ENCODE measurements around the gene FADS6. TPM values are rescaled to one million over a fixed set of nuclear protein-coding genes. Genes with fewer than 3 reads are reported as not detected.
A peak's percentile ranks its signal among the peaks of the same experiment; 100 is the strongest.

The FADS6 gene
- total and polyA plus RNA-seq, 2 of the 13 experiments (the other 11 are each of a cell fraction or from before 2014, with no cell fraction given), result 0.11 TPM

- TF ChIP-seq ZBTB7A (CRISPR knock-in tag; IDR thresholded peaks at IDR 0.05) (0 out of 2 replicates have a peak, but pooled peaks have one; percentile 53), ZBTB38 (CRISPR knock-in tag; IDR thresholded peaks at IDR 0.05) (peak; percentile 52; the same call in 1 of the 2 replicates), ZFP36L2 (CRISPR knock-in tag; IDR thresholded peaks at IDR 0.05) (no peak), ZNF329 (CRISPR knock-in tag; IDR thresholded peaks at IDR 0.05; ENCODE audit: low read depth) (no peak), ARID5B (CRISPR knock-in tag; IDR thresholded peaks at IDR 0.05) (no peak), NCOR1 (IDR thresholded peaks at IDR 0.05; ENCODE audit: borderline replicate concordance, low read length) (no peak), ZNF432 (CRISPR knock-in tag; IDR thresholded peaks at IDR 0.05; ENCODE audit: borderline replicate concordance) (no peak), ZNF639 (CRISPR knock-in tag; conservative IDR thresholded peaks at IDR 0.05) (no peak), ZFAT (CRISPR knock-in tag; conservative IDR thresholded peaks at IDR 0.05) (no peak), KLF15 (CRISPR knock-in tag; IDR thresholded peaks at IDR 0.05; ENCODE audit: borderline replicate concordance) (no peak), NRL (CRISPR knock-in tag; IDR thresholded peaks at IDR 0.05; ENCODE audit: borderline replicate concordance) (no peak; the same call in 1 of the 2 replicates), ZNF652 (CRISPR knock-in tag; IDR thresholded peaks at IDR 0.05; ENCODE audit: borderline replicate concordance, low read depth) (no peak), ATF7 (IDR thresholded peaks at IDR 0.05) (no peak), ATF7 (CRISPR knock-in tag; IDR thresholded peaks at IDR 0.05) (no peak), ZNF318 (CRISPR knock-in tag; IDR thresholded peaks at IDR 0.05) (no peak), SMARCC2 (IDR thresholded peaks at IDR 0.05) (no peak)
Observed at GRCh38 chr17:74862108-74862901, 31.1 kb downstream of the FADS6 start (continued).
